GM21619 (cell line): Measurements from ENCODE around the gene SLC9A2.

ENCODE experiments used
- ATAC-seq: cut with Tn5 transposase; IDR thresholded peaks from one replicate; pipeline ENCODE4 v1.9.1; 2021; ENCODE audit not compliant: unreplicated experiment

The SLC9A2 gene

DNA sequence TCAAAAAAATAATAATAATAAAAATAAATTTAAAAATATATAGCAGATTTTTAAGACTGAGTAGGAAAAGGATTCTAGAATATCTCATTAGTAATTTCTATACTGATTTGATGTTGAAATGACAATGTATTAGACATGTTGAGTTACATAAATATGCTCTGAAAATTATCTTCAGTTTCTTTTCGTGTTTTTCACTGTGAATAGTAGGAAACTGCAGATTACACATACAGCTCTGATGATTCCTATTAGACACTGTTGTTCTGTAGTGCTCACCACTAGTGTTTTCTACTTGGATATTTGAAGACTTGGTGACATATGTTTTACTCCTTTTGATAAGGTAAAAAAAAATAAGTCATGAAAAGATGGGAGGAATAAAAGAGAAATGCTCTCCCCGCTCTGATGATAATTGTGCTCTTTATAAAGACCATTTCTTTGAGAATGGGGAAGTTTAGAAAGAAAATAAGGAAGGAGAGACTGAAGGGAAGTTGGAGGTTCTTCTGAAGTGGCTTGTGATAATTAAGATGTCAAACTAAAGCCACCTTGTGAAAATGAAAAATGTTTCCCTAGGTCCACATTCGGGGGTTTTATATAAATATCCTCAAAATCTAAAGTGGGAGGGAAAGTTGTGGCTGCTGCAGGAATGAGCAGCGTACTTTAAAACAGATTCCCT lies 52.9 kb downstream of the SLC9A2 start:
- ATAC-seq = no peak

DNA sequence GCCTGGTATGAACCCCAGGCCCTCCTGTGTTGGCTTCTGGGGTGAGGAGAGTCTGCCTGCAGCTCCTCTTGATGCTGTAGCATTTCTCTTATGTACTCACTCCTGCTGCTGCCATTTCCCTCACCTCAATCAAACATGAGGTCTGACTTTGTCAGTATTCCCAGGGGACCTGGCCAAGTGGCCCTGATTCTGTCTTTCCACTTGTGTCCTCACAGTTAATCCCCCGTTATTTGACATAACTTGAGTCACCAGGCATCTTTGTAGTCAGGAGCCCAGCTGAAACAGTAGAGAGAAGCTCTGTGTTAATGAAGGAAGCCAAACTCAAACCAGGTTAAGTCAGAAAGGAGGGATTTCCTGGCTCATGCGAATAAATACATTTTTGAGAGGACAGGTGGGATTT lies 55.0 kb downstream of the SLC9A2 start:
- ATAC-seq = no peak

DNA sequence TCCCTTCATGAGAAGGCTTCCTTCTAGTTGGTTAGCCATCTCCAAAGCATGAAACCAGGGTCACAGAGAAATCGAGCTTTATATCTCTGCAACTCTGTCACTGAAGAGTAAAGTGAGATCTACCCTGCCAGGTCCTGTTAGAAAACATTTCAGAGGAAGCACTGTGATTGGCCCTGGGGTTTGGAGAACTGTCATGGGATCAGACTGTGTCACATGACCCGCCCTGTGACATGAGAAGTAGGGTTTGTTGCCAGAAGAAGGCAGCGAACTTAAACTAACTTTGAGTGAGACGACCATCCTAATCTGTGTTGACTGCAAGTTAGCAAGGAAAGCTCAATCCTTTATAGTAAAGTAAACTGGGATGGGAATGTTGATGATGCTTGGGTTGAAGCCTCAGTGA lies 55.5 kb downstream of the SLC9A2 start:
- no peak for ATAC-seq

DNA sequence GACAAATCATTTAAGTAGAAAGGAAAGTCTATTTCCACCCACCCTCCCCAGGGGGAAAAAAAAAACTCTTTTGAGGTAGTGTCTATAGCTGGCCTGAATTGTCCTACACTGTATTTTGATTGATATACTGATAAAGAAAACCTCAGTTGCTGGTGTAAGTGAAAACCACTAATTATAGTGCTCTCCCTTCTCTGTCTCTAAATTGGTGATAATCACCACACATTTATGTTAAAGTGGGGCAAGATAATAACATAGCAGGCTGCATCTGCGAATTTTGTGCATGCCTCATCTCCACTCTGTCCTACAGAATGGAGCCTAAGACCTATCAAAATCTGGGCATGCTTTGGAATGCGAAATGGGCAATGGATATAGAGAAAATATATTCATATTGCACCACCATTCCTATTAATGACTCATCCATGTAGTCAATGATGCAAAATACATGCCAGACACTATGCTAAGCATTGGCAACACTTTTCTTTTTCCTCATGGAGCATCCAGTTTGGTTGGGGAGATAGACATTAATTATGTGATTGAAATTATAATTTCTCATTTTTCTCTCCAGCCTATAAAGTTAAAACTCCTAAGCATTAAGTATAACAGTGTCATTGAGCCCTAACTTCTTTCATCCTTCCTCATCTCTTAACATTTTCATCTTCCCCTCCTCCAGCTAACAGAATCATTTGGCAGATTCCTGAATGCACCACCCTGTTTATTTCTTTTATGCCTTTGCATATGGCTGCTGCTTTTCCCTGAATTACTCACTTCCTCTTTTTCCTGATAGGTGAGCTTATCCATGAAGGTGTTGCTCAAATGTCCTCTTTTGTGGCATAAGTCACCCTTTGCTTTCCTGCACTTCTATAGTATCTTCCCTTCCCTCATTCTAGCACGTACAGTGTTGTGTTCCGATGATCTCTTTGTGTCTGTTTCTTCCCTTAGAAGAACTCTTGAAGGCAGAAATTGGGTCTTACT lies 58.2 kb downstream of the SLC9A2 start:
- no peak for ATAC-seq

DNA sequence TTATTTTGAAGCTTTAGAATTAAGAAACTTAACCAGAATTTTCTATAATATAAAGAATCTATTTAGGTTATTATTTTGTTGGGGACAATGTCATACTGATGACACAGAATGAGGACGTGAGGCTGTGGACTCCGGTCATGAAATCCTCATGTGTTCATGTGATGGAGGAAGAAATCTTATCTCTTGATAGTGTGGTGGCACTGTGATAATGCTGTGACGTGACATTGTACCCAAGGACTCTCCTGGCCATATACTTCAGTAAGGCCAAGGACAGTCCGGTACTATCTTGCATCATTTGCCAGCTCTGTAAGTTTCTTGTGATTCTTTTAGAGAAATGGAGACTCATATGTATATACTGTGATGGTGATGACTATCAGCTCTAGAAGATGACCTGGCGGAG lies 59.1 kb downstream of the SLC9A2 start:
- no peak for ATAC-seq

DNA sequence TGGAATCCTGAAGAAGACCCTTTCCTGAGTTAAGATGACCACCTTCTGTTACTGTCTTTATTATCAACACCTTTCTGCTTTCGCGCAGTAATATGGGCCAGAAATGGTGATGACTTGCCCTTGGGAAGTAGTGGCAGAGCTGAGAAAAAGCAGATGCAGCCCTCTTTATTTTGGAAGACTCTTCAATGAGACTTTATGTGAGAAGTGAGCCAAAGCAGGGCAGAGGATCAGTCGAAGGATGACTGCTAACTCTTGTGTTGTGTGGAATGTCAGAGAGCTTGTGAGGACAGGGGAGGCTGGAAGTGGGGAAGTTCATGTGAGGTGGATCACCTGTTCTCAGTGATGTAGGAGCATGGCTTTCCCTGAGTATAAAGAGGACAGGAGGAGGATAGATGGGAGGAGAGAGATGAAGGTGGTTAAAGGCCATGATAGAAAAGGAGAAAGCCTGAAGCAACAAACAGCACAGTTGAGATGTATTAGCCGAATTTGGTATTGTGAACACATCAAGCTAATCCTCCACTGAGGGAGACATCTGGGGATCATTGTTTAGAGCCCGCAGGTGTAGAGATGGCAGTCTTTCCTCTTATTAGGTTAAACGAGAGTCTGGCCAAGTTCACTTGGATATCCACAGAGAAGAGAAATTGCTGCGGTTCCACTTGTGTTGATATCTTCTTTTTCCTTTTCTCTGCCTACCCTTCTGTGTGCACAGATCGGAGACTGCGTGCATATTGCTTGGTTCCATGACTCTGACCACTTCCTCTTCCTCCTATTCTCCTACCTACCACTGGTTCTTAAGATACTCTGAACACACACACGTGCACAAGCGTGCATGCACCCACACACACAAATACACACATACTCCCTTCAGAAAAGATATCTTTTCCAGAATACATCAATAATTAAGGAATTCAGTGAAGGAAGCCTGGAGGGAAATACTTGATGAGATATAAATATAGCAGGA lies 67.4 kb downstream of the SLC9A2 start:
- ATAC-seq = no peak

DNA sequence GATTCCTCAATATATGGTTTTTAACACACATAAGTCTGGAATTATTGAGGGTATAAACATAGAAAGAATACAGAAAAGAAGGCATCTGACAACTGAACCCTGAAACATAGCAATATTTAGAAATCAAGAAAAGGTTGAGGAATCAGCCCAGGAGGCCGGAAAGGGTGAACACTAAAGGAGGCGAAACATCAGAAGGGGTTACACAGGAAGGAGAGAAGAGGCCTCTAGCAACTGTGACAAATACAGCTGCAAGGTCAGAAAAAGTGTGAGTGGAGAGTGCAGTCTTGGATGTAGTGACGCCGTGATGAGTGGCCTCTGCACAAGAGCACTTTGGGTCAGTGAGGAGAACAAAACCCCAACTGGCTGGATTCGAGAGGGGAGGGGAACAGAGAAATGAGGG lies 70.7 kb downstream of the SLC9A2 start:
- ATAC-seq = no peak

DNA sequence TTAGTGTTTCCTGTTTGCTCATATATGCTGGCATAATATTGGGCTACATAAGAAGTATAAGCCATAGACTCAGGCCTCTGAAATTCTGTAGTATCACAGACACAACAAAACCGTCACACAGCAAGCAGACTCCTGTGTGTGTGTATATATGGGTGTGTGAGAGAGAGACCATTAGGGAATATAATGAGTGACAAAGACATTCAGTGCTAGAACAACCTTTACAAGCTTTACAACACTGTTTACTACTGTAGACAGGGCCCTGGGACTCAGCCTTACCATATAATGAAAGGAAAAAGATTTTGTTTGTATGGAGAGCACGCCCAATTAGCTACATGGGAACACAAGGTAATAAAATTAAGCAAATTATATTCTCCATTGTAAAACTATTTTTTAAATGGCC lies 77.1 kb downstream of the SLC9A2 start:
- no peak for ATAC-seq

DNA sequence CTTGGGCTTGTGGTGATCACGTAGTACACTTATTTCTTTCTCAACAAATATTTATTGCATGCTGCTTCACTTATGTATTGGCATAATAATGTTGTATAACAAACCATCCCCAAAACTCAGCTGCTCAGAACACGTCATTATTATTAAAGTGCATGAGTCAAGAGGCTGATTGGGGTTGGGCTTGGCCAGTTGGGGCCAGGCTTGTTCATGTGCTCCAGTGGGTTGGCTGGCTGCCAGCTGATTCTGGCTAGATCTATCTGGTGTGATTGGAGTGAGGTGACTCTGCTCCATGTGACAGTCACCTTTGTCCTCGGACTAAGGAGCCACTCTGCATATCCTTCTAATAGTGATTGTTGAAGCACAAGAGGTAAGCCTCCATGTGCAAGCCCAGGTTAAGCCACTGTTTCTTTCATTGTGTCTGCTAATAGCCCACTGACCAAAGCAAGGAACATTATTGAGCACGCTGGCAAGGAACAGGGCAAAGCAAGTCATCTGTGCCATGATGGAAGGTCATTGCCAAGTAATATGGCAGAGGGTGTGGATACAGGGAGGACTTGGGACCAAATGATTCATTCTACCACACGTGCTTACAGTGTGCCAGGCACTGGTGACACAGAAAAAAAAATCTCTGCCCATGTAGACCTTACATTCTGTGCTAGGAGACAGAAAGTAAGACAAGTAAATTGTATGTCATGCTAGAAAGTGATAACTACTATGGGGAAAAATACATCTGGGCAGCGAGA lies 79.2 kb downstream of the SLC9A2 start:
- no peak for ATAC-seq

DNA sequence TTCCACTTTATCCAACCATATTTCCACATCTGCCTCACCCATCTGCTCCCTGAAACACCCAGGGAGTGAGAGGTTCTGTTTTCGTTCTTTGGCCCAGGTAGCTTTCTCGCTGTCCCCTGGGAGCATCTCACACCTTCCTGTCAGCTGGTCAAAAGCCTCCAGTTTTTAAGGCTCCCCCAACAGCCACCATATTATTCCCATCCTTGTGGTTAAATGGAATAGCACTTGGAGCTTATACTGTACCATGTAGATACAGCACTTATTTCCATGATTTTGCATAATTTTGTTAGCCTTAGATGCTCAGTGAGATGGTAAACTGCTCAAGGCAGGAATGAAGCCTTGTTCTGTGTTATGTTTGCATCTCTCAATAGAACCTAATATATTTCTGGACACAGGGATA lies 84.0 kb downstream of the SLC9A2 start:
- ATAC-seq = no peak

DNA sequence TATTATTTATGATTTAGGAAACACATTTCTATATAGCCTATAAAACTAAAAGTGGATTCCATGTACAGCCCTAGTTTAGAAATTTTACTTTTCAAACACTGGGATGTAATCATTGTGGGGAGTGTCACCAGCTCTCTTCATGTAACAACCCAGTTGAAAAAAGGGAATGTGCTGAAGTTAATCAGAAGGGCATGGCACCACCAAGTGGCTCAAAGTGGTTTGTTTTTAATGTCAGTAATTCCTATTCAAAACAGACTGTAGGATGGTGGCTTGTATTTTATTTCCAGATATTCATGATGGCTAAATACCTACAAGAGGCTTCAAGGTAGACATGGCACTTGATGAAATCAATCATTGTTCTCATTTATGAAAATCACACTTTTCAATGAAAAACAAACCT lies 84.4 kb downstream of the SLC9A2 start:
- no peak for ATAC-seq

DNA sequence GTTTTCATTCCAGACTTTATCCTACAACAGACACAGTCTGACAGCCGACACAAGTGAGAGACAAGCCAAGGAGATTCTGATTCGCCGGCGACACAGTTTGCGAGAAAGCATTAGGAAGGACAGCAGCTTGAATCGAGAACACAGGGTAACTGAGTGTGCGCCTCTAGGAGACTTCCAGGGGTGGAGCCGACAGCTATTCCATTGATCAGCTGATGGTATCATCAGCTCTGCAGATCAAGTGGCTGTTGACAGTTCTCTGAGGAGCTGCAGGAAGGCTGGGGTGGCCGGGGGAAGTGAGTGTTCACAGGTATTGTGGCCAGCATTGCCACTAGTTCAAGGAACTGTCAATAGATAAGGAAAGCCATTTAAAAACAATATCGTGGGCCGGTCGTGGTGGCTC lies 85.2 kb downstream of the SLC9A2 start:
- ATAC-seq = no peak

DNA sequence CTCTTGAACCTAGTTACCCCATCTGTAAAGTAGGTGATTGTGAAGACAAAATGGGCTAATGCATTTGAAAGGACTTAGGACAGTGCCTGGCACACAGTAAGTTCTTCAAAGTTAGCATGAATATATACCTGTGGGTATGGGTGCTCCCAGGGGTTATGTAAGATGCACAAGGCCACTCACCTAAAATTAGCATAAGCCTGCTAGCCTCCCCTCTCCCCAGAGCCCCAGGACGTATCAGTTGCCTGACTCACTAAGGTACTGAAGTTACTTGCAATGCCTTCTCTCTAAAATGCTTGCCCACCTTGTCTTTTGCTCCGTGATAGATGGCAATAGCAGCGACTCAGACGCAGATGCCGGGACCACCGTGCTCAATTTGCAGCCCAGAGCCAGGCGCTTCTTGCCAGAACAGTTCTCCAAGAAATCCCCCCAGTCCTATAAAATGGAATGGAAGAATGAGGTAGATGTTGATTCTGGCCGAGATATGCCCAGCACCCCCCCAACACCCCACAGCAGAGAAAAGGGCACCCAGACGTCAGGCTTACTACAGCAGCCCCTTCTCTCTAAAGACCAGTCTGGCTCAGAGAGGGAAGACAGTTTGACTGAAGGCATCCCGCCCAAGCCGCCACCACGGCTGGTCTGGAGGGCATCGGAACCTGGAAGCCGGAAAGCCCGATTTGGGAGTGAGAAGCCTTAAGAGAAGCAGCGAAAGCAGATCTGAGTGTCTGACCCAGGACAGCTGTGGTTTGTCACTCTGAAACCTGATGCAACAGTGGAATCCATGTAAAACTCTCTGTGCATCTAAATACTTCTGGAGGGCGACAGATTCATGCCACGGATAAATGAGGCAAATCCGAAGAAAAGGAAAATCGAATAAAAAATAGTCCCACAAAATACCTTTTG lies 88.7 kb downstream of the SLC9A2 start:
- no peak for ATAC-seq

DNA sequence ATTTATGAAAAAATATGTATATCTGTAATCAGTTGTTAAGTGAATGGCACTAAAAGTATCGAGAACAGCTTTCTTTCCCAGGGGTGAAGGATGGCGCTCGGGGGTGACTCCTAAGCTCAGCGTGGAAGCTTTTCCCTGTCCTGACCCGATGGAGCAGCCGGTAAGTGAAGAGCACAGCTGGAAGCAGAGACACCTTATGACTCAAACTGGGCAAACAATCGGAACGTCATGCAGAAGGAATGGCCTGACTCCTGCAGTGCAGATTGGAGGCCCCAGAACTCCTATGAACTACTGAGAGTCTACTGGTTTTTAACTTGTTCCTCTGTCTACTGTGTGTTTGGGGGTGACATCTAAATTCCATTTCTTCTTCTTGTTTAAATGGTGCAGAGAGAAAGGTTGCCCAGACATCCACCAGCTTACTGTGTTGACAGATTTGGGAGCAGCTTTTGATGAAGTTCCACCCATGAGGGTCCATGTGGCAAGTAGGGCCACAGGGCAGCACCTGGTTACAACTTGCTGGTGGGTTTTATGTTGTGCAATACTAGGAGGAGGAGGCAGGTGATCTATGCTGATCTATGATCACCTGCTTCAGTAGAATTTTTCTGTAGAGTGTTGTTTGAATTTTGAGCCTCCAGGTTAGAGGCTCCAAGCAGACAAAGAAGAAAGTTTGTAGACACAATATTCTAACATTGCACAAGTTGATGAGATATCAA lies 89.7 kb downstream of the SLC9A2 start:
- ATAC-seq = no peak

DNA sequence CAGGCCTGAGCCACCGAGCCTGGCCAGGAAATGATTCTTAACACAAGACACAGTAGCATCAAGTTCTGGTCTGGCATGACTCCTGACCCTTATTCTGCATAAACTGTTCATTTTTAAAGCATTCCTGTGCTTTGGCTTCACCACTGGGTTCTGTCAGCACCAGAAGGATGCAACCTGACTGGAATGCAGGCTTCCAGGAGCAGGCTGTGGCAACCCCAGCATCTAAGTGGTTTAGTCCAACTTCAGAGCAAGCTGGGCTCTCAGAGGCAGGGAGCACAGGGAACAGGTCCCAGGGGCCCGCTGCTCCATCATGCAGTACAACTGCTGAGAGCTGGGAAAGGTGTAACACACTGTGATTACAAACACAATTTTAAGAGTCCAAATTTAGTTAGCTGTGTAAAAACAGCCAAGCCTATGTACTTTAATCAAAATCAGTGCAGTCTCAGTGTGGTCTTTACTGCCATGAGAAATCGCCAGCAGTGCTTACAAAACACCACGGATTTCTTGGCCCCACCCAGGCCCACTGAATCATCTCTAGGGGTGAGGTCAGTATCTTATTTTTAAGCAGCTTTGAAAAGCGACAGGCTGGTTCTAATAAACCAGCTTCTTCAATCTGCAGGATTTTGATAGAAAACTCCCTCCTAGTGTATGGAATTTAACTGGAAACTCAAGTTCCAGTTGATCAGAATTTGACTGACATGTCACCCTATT lies 98.1 kb downstream of the SLC9A2 start:
- no peak for ATAC-seq

DNA sequence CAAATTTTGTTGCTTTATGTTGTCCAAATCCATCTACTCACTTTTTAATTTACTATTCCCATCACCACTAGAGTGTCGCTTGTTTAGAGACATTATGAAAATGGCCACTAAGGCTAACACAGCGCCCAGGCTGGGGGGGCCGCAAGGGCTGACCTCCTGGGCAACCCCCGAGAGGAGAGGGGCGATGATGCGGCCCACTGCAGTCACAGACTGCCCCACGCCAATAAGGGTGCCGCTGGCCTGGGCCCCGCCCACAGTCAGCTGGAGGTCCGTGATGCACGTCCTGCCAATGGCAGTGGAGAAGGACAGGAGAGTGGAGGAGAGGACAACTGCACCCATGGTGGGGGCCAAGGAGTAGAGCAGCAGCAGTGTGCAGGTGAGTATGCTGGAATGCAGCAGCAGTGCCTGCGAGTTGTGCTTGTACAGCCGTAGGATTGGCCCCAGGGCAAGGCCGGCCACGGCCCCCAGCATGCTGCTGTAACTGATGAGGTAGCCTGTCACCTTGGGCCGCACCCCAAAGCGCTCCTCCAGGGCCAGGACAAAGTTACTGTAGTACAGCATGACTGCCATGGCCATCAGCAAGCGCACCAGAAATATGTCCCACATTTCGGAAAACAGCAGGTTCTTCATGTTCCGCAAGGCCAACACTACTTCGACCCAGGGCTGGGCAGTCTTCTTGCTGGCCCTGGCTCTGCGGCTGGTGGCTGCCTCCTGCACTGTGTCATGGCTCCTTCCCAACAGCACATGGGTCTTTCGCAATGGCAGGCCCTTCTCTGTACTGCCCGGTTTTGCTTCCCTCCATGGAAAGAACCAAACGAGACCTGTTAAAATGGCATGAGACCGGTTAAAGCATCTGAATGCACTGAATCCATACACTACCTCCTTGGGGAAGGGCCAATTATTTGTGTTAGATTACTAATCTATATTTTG lies 99.3 kb downstream of the SLC9A2 start:
- no peak for ATAC-seq

DNA sequence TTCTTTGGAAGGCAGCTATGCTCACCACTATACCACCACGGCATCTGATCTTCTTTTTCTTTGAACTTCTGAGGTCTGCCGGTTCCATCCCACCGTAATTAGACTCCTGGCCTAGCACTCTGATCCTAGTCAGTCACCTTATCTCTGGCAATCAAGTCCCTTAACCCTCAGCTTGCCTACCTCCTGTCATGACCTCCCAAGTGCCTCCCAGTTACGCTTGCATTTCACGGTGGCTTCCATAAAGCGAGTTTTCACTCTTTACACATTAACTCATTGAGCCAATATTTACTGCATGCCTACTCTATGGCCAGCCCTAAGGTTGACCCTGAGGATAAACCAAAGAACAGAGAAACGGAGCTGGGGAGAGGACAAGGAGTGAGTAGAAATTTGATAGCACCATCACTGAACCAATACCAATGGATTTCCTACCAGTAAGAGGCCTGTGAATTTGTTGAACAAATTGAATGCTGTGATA lies 104.7 kb downstream of the SLC9A2 start:
- ATAC-seq = no peak
